SK-N-MC (cell line): Measurements from ENCODE around the gene SP1.
"Not testable (repeated sequence)": the region's sequence is repeated elsewhere in the genome, so short reads cannot be mapped to it uniquely, and the experiment has no call there.

Source experiments
- EZH2 ChIP-seq: fragments of 200-600 bp; sonication (generic); IDR thresholded peaks from one replicate; pipeline ENCODE4 v1.6.1; 2017; ENCODE audit warnings: antibody characterized with exemption
- FOXP2 ChIP-seq: optimal IDR thresholded peaks from 2 replicates; pipeline ENCODE3; 2011; ENCODE audit warnings: mild to moderate bottlenecking, moderate library complexity; ENCODE audit not compliant: insufficient read depth; ENCODE audit errors: extremely low read length, control extremely low read depth
- POLR2AphosphoS5 ChIP-seq: IDR thresholded peaks from 2 replicates; pipeline ENCODE4 v1.6.1; 2012; ENCODE audit warnings: mild to moderate bottlenecking, low read depth, low read length, borderline replicate concordance

GRCh38 chr12:53439582-53439981 lies 59.6 kb downstream of the SP1 start:
- not testable (repeated sequence) for TF ChIP-seq EZH2, POLR2AphosphoS5, FOXP2
